Ureter (tissue), 1 donor: Measurements from ENCODE around the gene TCFL5. TPM values are rescaled to one million over a fixed set of nuclear protein-coding genes. Genes with fewer than 3 reads are reported as not detected.
A peak's percentile ranks its signal among the peaks of the same experiment; 100 is the strongest.

Experiments
- DNase-seq: peaks from one replicate; pipeline ENCODE4 v3.0.0-alpha.2; 2020; ENCODE audit warnings: low spot score
- total RNA-seq: library from RNA; stranded (reverse); gene quantifications from one replicate; pipeline ENCODE4 v1.2.4, GENCODE V29; 2023
- donor health status: DM: yes; HTN: yes; CAD: no.

TCFL5 gene
- 11.8 TPM for total RNA-seq

GRCh38 chr20:62861726-62862336, at the start of gene TCFL5:
Gene TCFL5 (minus strand): TSS chr20:62861822. CDS start chr20:62861670, 152 bp downstream.
- peak; percentile 93 for DNase-seq

GRCh38 chr20:62910777-62911497, 49.3 kb upstream of the TCFL5 start:
- no peak for DNase-seq

GRCh38 chr20:62910217-62910766, 48.7 kb upstream of the TCFL5 start:
- no peak for DNase-seq

- DNase-seq: no peak
Measured at GRCh38 chr20:62908971-62909791, 47.6 kb upstream of the TCFL5 start.

GRCh38 chr20:62907384-62908317, 46.0 kb upstream of the TCFL5 start:
- DNase-seq: no peak

DNA sequence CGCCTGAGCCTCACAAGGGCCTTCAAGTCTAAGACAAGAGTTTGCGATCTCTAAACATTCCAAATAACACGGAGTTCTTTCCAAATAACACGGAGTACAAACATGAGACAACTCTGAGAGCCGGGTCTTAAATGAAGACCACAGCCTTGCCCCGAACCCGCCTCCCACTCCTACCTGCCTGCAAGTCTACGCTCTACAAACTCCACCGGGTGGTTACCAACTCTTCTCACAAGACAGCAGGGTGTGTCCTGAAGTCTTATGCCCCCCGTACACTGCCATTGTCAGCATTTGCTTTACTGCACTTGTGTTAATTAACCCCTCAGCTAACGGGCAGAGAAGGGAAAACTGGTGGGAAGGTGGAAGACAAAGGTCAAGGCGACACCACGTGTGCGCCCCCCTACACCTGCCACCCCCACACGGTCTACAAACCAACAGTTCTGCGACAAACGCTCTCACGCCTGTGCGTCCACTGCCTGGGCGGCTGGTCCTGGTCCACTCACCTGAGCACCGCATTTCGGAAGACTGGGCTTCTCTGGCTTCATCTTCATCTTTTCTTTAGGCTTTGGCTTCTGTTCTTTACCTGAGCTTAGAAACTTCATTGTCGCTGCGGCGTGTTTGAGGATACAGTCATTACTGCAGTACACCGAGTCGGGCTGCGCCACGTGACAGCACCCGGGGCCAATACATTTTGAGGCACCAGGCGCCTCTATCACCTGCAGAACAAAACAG, 45.2 kb upstream of the TCFL5 start:
- no peak for DNase-seq

GRCh38 chr20:62906209-62906608, 44.6 kb upstream of the TCFL5 start:
- DNase-seq: no peak

DNA sequence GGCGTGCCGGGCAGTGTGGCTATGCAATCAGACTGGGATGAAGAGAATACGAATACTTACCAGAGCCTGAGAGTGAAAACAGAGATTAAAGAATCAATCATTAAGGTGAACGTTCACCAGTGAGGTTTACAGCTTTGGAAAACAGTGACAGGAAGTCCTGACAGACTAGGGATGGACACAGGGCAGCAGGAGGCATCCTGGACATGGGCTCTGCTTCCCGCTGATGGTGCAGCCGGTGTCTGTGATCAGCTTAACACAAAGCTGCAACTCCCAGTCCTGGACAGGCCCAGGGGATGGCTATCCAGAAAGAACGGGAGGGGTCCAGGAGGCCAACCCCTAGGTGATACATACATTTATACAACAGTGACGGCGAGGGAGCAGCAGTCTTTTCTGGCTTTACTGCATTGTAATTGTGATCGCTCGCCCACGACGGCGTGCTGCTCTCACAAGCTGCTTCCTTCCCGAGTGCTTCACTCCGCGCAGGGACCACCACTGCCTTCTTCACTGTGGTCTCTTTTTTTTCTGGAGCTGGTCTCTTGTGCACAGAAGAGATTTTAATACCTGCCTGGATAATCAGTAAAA, 44.0 kb upstream of the TCFL5 start:
- DNase-seq: no peak

- no peak for DNase-seq
Measured at GRCh38 chr20:62902926-62903615, 41.4 kb upstream of the TCFL5 start.

DNA sequence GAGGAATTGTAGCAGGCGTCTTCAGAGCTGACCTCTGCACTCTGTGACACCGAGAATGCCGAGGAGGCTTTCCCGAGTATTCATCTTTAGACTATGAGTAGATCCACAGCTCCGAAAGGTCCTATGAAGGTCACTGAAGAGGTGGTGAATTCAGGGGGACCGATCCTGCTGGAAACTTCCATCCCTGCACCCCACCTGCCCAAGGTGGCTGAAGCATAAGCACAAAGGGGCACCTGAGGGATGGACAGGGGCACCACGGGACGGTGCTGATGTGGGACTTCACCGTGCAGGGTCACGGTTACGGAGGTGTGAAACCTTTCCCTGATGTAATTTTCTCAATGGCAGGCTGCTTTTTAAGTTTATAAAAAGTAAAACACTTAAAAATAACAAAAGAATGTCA, 40.3 kb upstream of the TCFL5 start:
- DNase-seq: no peak

DNA sequence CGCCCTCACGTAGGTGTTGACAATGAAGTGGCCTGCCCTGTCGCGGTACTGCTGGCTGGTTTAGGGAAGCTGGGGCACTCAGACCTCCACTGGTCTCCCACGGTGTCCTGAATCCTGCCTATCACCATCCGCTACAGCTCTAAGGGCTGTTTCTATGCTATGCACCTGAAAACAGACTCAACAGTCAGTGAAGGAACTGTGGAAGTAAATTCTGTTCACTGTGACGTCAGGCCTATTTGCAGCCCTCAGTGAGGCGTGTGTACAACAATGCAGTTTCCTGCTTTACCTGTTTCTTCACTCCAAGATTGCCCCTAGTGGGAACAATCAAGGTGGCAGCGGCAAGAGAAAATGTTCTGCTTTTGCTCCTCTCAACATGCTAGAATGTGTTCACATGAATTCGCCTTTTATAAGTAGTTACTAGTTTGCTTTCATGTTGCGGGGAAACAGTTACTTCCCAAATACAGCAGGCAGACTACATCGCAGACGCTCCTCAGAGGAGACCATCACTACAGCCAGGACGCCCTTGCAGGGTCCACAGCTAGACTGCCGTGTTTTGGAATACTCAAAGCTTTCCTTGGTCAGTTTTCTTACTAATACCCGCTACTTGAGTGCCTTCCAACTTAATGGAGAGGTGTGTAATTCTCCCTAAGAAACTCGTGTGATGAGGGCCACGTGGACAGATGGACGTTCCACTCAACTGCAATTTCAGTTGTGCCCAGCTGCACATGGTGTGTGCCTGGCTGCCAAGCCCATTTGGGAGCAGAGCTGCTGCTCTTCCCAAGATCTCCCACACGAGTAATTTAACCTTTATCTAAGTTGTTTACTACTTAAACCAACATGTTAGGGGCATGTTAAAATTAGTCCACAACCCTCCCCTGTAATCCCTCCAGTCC, 39.3 kb upstream of the TCFL5 start:
- no peak for DNase-seq

DNA sequence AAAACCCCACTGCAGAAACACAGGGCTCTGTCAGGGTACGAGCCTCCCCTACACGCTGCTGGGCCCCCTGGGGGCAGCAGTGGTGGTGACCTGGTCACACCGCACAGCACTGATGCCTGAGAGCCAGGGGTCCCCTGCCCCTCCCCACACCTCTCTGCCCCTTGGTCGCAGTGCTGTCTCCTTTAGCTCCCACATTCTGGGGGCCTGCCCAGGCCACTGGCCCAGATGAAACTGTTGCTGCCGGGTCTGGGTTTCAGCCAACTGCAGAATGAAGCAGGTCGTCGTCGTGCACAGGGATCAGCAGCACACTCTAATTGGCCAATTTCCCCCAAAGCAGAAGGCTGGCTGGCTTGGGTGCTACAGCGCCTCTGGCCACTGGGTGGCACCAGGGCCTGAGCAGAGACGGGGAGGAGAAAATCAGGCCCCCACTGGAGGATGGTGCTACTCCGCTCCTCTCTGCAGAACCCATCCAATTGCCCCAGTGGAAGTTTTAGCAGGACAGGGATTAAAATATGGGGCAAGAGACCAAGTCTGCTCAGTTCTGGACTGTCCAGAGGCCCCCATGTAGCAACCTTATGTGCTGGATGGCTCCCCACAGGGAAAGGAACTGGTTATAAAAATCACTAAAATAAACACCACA, 38.5 kb upstream of the TCFL5 start:
- peak; percentile 87 for DNase-seq

DNA sequence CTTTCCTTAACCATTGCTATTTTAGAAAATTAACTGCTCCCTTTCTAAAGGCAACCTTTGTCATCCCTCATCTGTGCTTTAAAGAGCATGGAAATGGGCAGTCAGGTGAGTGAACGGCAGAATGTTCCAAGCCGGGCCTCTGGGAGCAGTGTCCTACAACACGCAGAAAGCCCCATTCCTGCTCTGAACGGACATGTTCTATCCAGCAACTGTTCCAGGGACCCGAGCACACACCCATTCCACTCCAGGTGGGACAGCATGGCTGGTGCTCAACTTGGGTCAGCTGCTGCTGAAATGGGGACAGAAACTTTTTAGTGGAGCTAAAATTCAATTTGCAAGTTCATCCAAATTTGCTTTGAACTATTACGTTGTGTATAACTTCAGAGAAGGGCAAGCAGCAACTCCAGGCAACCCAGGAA, 38.0 kb upstream of the TCFL5 start:
- no peak for DNase-seq

- no peak for DNase-seq
Measured at GRCh38 chr20:62898970-62899632, 37.5 kb upstream of the TCFL5 start.

GRCh38 chr20:62898093-62898964, 36.7 kb upstream of the TCFL5 start:
- no peak for DNase-seq

DNA sequence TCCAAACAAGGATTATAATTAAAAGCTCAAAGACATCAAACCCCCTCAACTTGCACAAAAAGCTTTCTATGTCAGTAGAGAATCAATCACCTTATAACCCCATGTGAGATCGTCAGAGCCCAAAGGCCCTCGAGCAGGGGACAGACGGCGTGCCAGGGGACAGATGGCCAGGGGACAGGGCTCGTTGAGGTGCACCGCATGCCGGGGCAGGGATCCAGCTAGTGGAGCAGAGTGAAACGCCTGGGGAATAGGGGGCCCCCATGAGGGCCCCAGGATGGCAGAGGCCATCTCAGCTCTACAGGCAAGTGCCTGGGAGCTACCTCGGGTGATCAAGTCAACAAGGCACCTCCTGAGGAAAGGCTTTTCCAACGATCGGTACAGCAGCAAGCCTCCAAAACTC, 36.0 kb upstream of the TCFL5 start:
- DNase-seq: no peak
